Mesothelial cell of epicardium (in vitro differentiated cells): Measurements from ENCODE around the gene MAML2. TPM values are rescaled to one million over a fixed set of nuclear protein-coding genes. Genes with fewer than 3 reads are reported as not detected.
A peak's percentile ranks its signal among the peaks of the same experiment; 100 is the strongest.

Experiments
- DNase-seq, 2 experiments: peaks; one replicate each; pipeline ENCODE4 v3.0.0; 2021; ENCODE audit warnings: low spot score in 2 of 2; ENCODE audit not compliant: unreplicated experiment in 2 of 2
- H3K27ac Mint-ChIP-seq: 2 replicates; pipeline ENCODE4 v1.8.0; 2021; ENCODE audit warnings: mixed read lengths
- H3K27me3 Mint-ChIP-seq: 2 replicates; pipeline ENCODE4 v1.8.0; 2021; ENCODE audit warnings: low read depth, mixed read lengths
- H3K36me3 Mint-ChIP-seq: 2 replicates; pipeline ENCODE4 v1.8.0; 2021; ENCODE audit warnings: mixed read lengths
- H3K4me1 Mint-ChIP-seq: 2 replicates; pipeline ENCODE4 v1.8.0; 2021; ENCODE audit warnings: mixed read lengths
- H3K4me3 Mint-ChIP-seq: 2 replicates; pipeline ENCODE4 v1.8.0; 2021; ENCODE audit warnings: mild to moderate bottlenecking, moderate library complexity, mixed read lengths
- H3K9me3 Mint-ChIP-seq: 2 replicates; pipeline ENCODE4 v1.8.0; 2021; ENCODE audit warnings: mixed read lengths
- CTCF ChIP-seq: fragments of 200-600 bp; sonication (generic); IDR thresholded peaks from one replicate; pipeline ENCODE4 v1.5.0; 2021; ENCODE audit warnings: antibody characterized with exemption; ENCODE audit not compliant: unreplicated experiment
- total RNA-seq: library from RNA; stranded (reverse); gene quantifications from 3 replicates; pipeline ENCODE4 v1.2.1, GENCODE V29; 2021

The MAML2 gene
- total RNA-seq, 1 donor from 2014 or later: 38.3 TPM

- Mint-ChIP-seq H3K4me3 (no peak overlapping the region), H3K9me3 (no peaks in the 10 kb centered on the region), H3K36me3 (peaks cover 3% of the 10 kb centered on the region), H3K27me3 (no peaks in the 10 kb centered on the region), H3K4me1 (peaks cover 57% of the 10 kb centered on the region), H3K27ac (peak overlapping the region; percentile 65)
- TF ChIP-seq CTCF: no peak
- DNase-seq: no peak
Observed at GRCh38 chr11:96075532-96075959, 267.4 kb downstream of the MAML2 start.

- no peaks in the 10 kb centered on the region for H3K27me3 Mint-ChIP-seq
- H3K4me3 Mint-ChIP-seq: no peak overlapping the region
- no peaks in the 10 kb centered on the region for H3K9me3 Mint-ChIP-seq
- H3K27ac Mint-ChIP-seq: peak overlapping the region; percentile 81
- no peak for DNase-seq
- peaks cover 3% of the 10 kb centered on the region for H3K36me3 Mint-ChIP-seq
- TF ChIP-seq CTCF: no peak
- peaks cover 49% of the 10 kb centered on the region for H3K4me1 Mint-ChIP-seq
Observed at GRCh38 chr11:96074551-96075310, 268.3 kb downstream of the MAML2 start.

- TF ChIP-seq CTCF: no peak
- Mint-ChIP-seq H3K27me3 (no peaks in the 10 kb centered on the region), H3K36me3 (peaks cover 3% of the 10 kb centered on the region), H3K9me3 (no peaks in the 10 kb centered on the region), H3K4me1 (peaks cover 46% of the 10 kb centered on the region), H3K4me3 (no peak overlapping the region), H3K27ac (no peak overlapping the region)
- no peak for DNase-seq
Observed at GRCh38 chr11:96073536-96073935, 269.5 kb downstream of the MAML2 start.

- Mint-ChIP-seq H3K36me3 (peaks cover 3% of the 10 kb centered on the region), H3K27me3 (no peaks in the 10 kb centered on the region), H3K9me3 (no peaks in the 10 kb centered on the region), H3K27ac (no peak overlapping the region), H3K4me3 (no peak overlapping the region), H3K4me1 (peaks cover 55% of the 10 kb centered on the region)
- TF ChIP-seq CTCF: no peak
- DNase-seq: no peak
Observed at GRCh38 chr11:96072592-96072991, 270.4 kb downstream of the MAML2 start.

GRCh38 chr11:96070453-96070852 lies 272.5 kb downstream of the MAML2 start:
- Mint-ChIP-seq H3K27ac (no peak overlapping the region), H3K36me3 (peaks cover 3% of the 10 kb centered on the region), H3K4me1 (peaks cover 56% of the 10 kb centered on the region), H3K27me3 (no peaks in the 10 kb centered on the region), H3K9me3 (no peaks in the 10 kb centered on the region), H3K4me3 (no peak overlapping the region)
- TF ChIP-seq CTCF: no peak
- no peak for DNase-seq
